ENCODE measurements around the gene CENPX. TPM values are rescaled to one million over a fixed set of nuclear protein-coding genes. Genes with fewer than 3 reads are reported as not detected.

Gene CENPX
- total RNA-seq, 1 experiment from 2014 or later: 187 TPM

- BruUV-seq (replicated peaks): TSS peak; percentile 46
- Histone ChIP-seq H3K36me3 (ENCODE audit: control insufficient read depth, insufficient read depth, low read length) (no peaks in the 10 kb centered on the region), H3K4me1 (ENCODE audit: control insufficient read depth, insufficient read depth, low read length) (peaks cover 9% of the 10 kb centered on the region), H3K27ac (ENCODE audit: low read length) (no peak overlapping the region), H3K4me3 (ENCODE audit: low read depth in 2 of 2, low read length in 2 of 2) (no peak overlapping the region), H3K27me3 (ENCODE audit: control insufficient read depth, insufficient read depth, low read length) (no peaks in the 10 kb centered on the region), H3K9me3 (ENCODE audit: control insufficient read depth, insufficient read depth, low read depth, low read length) (no peaks in the 10 kb centered on the region)
- intact Hi-C loops (cut with micrococcal nuclease; ENCODE audit: unreplicated experiment) (no loop called here), in situ Hi-C loops (cut with HindIII; ENCODE audit: low pct_unique_long_range_greater_than_20kb, low sequenced_read_pairs) (no loop called here)
- no peak for ATAC-seq
- no peak for DNase-seq (ENCODE audit: low read depth, low spot score)
- ChIA-PET CTCF (interaction anchor here (0.6 to 1.3 kb wide), 2 partner anchors 23 to 281 kb away, joined by 3 to 5 read pairs; no protein-coding TSS in a partner anchor), POLR2A (interaction anchor here (0.6 kb wide), 1 partner anchor 27 kb away, joined by 6 read pairs; no protein-coding TSS in a partner anchor)
- no peak for TF ChIP-seq REST (IDR thresholded peaks at IDR 0.05; ENCODE audit: insufficient read depth in 1 of 2, low read depth in 2 of 2, low read length in 1 of 2)
- TF ChIP-seq POLR2AphosphoS5 (IDR thresholded peaks at IDR 0.05; ENCODE audit: low read depth, low read length): no peak
- no peak for TF ChIP-seq TCF7L2 (IDR thresholded peaks at IDR 0.05; ENCODE audit: low read depth, low read length)
- TF ChIP-seq CTCF (IDR thresholded peaks at IDR 0.05): no peak
- no peak for TF ChIP-seq SIN3A (IDR thresholded peaks at IDR 0.05; ENCODE audit: borderline replicate concordance, insufficient read depth, low read depth, low read length)
Measured at GRCh38 chr17:81996757-81997441, 25.8 kb downstream of the CENPX start.

- ATAC-seq (no peak), DNase-seq (ENCODE audit: low read depth, low spot score) (no peak)
- H3K4me1 ChIP-seq (ENCODE audit: control insufficient read depth, insufficient read depth, low read length): peaks cover 15% of the 10 kb centered on the region
- ChIA-PET POLR2A (interaction anchor here (0.7 kb wide), 1 partner anchor 17 kb away, joined by 3 read pairs; no protein-coding TSS in a partner anchor), CTCF (interaction anchor here (1.3 kb wide), 1 partner anchor 24 kb away, joined by 3 read pairs; no protein-coding TSS in a partner anchor)
- H3K36me3 ChIP-seq (ENCODE audit: control insufficient read depth, insufficient read depth, low read length): no peaks in the 10 kb centered on the region
- H3K9me3 ChIP-seq (ENCODE audit: control insufficient read depth, insufficient read depth, low read depth, low read length): no peaks in the 10 kb centered on the region
- no peak overlapping the region for H3K27ac ChIP-seq (ENCODE audit: low read length)
- no TSS peak for BruUV-seq (replicated peaks)
- H3K4me3 ChIP-seq (ENCODE audit: low read depth in 2 of 2, low read length in 2 of 2): no peak overlapping the region
- no peaks in the 10 kb centered on the region for H3K27me3 ChIP-seq (ENCODE audit: control insufficient read depth, insufficient read depth, low read length)
- intact Hi-C loops (cut with micrococcal nuclease; ENCODE audit: unreplicated experiment): no loop called here
- in situ Hi-C loops (cut with HindIII; ENCODE audit: low pct_unique_long_range_greater_than_20kb, low sequenced_read_pairs): no loop called here
- no peak for TF ChIP-seq SIN3A (IDR thresholded peaks at IDR 0.05; ENCODE audit: borderline replicate concordance, insufficient read depth, low read depth, low read length)
- TF ChIP-seq CTCF (IDR thresholded peaks at IDR 0.05): no peak
- no peak for TF ChIP-seq REST (IDR thresholded peaks at IDR 0.05; ENCODE audit: insufficient read depth in 1 of 2, low read depth in 2 of 2, low read length in 1 of 2)
- TF ChIP-seq POLR2AphosphoS5 (IDR thresholded peaks at IDR 0.05; ENCODE audit: low read depth, low read length): no peak
- TF ChIP-seq TCF7L2 (IDR thresholded peaks at IDR 0.05; ENCODE audit: low read depth, low read length): no peak
Measured at GRCh38 chr17:81996232-81996756, 26.4 kb downstream of the CENPX start.
